DMS 273 treated with DMSO at 0.1 percent for 48 hours (cell line): Measurements from ENCODE around the gene RNF111.
"Not testable (repeated sequence)": the region's sequence is repeated elsewhere in the genome, so short reads cannot be mapped to it uniquely, and the experiment has no call there.

Experiments used
- DNase-seq: peaks from one replicate; lab custom pipeline; 2025; lab: John Stamatoyannopoulos, UW

Gene RNF111

DNA sequence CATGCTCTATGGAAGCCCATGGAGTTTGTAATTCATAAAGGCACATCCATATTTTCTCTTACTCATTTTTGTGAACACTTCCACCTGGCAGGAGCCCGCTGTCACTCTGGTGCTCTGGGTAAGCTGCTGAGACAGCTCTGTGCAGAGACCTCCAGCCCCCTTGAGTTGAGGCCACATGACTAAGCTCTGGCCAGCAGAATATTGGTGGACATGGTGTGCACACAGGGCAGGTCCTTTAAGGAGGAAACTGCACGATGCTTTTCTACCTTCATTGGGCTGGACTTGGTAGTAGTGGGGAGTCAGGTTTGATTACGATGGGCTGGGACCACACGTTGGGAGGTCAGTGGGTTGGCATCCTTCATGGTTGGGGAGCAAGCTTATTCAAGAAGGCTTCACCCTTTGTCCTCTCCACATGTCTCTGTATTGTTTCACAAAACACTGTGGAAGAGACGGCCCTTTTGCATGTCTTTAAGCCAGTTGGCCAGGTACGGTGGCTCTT lies 146.5 kb downstream of the RNF111 start:
- DNase-seq = no peak

DNA sequence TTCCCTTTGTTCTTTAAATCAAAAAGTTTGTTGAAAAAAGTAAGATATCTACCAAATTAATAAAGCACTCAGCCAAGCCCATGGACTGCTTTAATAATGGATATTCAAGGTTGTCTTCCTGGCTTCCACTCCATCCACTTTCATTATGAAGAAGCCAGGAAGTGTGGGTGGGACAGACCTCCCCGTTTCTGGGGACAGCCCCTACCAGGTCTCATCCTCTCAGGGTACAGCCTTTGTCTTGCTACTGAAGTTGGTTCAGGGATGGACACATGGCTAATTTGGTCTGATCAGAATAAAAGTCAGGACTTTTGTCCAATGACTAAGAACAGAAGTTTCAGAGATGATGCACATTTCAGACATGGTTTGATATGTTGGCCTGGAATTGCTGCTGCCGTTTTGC lies 150.1 kb downstream of the RNF111 start:
- DNase-seq = no peak

DNA sequence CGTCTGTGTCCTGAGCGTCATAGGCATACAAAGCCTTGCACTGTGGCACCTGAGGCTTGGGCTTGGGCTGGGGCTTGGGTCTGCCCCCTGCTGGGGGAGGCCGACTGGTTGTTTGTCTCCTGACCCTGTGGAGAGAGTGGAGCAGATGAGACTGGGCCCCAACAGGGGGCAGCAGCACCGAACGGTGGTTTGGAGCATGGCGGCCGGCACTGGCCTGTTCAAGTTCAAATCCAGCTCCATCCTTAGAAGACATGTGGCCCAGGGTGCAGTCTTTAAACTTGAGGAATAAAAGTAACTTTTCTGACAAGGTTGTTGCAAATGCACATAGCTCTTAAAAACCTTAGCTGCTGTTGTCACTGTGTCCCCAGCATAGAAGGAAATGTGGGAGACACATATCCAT lies 150.8 kb downstream of the RNF111 start:
- DNase-seq = no peak

DNA sequence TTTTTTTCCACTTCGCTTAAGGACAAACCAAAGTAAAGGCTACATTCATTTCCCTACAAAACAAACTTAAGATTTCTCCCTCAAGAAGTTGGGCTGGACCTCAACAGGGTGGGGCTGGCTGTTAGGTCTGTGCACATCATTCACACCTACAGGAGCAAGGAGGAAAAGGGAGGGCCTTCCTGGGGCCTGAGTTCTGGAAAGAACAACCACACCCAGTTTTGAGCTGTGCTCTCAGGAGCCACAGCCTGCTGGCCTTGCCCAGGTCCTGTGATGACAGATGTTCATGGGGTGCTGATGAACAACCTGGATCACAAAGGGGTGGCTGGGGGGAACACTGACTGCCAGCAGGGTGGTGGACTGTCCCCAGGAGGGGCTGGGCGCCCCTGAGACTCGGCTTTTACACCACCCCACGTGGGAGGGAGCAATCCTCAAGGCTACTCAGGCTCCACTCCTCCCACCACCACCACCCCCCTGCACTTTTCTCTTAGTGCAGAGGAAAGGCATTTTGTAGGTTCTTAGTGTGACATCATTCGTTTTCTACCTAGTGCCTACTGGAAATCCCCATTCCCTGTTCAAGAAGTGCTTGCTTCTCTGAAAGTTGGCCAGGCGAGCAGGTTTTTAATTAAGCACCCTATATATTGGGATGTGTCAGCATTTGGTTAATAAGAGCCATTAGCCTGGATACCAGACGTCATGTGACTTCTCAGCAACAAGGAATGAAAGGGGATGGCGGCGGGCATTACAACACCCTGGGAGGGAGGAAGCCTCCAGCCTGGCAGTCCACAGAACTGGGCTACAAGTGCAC lies 153.2 kb downstream of the RNF111 start:
- DNase-seq = no peak

DNA sequence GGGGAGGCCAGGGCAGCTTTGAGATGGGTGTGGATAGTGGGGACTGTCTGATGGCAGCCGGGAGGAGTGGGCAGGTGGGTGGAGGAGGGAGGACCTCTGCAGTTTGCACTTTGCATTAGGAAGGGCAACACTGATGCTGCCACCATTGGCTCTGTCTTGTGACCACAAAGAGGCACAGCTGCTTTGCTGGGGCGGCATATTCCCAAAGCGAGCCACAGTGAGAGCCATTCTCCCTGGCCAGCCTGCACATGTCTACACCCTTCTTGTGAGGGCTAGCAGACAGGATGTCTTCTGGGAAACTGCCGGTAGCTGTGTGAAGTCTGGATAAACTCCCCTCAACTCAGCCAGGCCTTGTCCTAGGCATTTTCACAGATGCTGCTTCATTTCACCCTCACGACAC lies 155.8 kb downstream of the RNF111 start:
- no peak for DNase-seq

DNA sequence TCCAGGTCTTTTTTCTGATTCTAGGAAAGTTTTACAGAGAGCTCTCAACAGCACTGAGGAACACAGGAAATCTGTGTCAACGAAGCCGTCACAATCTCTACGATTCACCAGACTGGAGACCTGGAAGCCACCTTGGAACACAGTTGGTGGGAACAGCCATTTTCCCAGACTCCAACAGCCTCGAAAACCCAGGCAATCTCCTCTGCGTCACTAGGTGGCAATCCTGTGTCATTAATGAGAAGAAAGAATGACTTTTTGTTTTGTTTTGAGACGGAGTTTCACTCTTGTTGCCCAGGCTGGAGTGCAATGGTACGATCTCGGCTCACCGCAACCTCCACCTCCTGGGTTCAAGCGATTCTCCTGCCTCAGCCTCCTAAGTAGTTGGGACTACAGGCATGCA lies 157.1 kb downstream of the RNF111 start:
- DNase-seq = not testable (repeated sequence)
